HepG2 (cell line): ENCODE data around the gene UVSSA. TPM values are rescaled to one million over a fixed set of nuclear protein-coding genes. Genes with fewer than 3 reads are reported as not detected.

Experiments used
- ATAC-seq: fragments of 200-7000 bp; cut with Tn5 transposase; 3 replicates; pipeline ENCODE4 v1.9.1; 2020; ENCODE audit warnings: mild to moderate bottlenecking, moderate library complexity
- BruUV-seq: library from RNA; stranded (reverse); fragments of 400-500 nt; replicated peaks from 2 replicates; lab custom pipeline; 2021; lab: Mats Ljungman, UMichigan
- CTCF ChIA-PET: fragments of 300-600 bp; formaldehyde crosslinking; extraction: SDS; loops from one replicate; lab custom pipeline; 2021; ENCODE audit warnings: low total read pairs, inconsistent platforms, low intra/inter-chr PET ratio; lab: Yijun Ruan, JAX
- POLR2A ChIA-PET: fragments of 350-600 bp; sonication (Branson Sonifier 250); formaldehyde crosslinking; loops from one replicate; lab custom pipeline; 2020; ENCODE audit warnings: antibody characterized with exemption, inconsistent platforms; lab: Yijun Ruan, JAX
- DNase-seq: peaks from one replicate; pipeline ENCODE4 v3.0.0-alpha.2; 2015; ENCODE audit warnings: low spot score
- FAIRE-seq: peaks from 3 replicates; lab custom pipeline; 2011; peaks lifted over from hg19 to GRCh38; lab: Jason Lieb, UNC
- H2AFZ ChIP-seq: one replicate; pipeline ENCODE4 v1.6.1; 2011; ENCODE audit warnings: low read length, inconsistent platforms
- H3K27ac ChIP-seq: fragments of 300-600 bp; 3 replicates; pipeline ENCODE4 v1.8.0; 2011; ENCODE audit warnings: mixed run types, mild to moderate bottlenecking, mixed read lengths, low read length, inconsistent platforms; ENCODE audit not compliant: insufficient read depth; ENCODE audit errors: extremely low read length
- H3K27me3 ChIP-seq, 2 experiments: fragments of 200-600 bp in 1 of 2; 2 replicates in 1 of 2; 3 replicates in 1 of 2; pipeline versions ENCODE4 v1.6.0 to v1.8.0; 2011; ENCODE audit warnings: low read length in 2 of 2, mild to moderate bottlenecking in 2 of 2, moderate library complexity in 2 of 2, inconsistent platforms in 1 of 2; ENCODE audit not compliant: insufficient read depth in 2 of 2, control insufficient read depth in 1 of 2
- H3K36me3 ChIP-seq, 2 experiments: fragments of 200-600 bp in 1 of 2; replicated peaks in 1 of 2; 2 replicates in 1 of 2; 3 replicates in 1 of 2; pipeline versions ENCODE4 v1.5.1 to v1.8.0; 2011; ENCODE audit warnings: low read length in 2 of 2, inconsistent platforms in 1 of 2; ENCODE audit not compliant: insufficient read depth in 2 of 2, control insufficient read depth in 1 of 2
- H3K4me1 ChIP-seq: 2 replicates; pipeline ENCODE4 v1.5.1; 2012; ENCODE audit warnings: low read length, inconsistent platforms; ENCODE audit not compliant: insufficient read depth
- H3K4me2 ChIP-seq: 2 replicates; pipeline ENCODE4 v1.6.0; 2011; ENCODE audit warnings: low read depth, low read length, inconsistent platforms
- H3K4me3 ChIP-seq, 3 experiments: fragments of 200-600 bp in 1 of 3; sonication (generic), shearing (Covaris generic) in 1 of 3; replicated peaks in 1 of 3; 2 replicates each; pipeline ENCODE4 v1.5.1; 2011 to 2016; ENCODE audit warnings: low read length in 3 of 3, inconsistent platforms in 2 of 3, low read depth in 2 of 3, mild to moderate bottlenecking in 2 of 3, control low read depth in 1 of 3, mixed read lengths in 1 of 3; ENCODE audit not compliant: insufficient read depth in 1 of 3
- H3K79me2 ChIP-seq: one replicate; pipeline ENCODE4 v1.6.1; 2011; ENCODE audit warnings: low read length, inconsistent platforms; ENCODE audit not compliant: insufficient read depth
- H3K9ac ChIP-seq: 2 replicates; pipeline ENCODE4 v1.6.0; 2011; ENCODE audit warnings: mild to moderate bottlenecking, low read depth, low read length, inconsistent platforms; ENCODE audit not compliant: insufficient read depth
- H3K9me3 ChIP-seq: 2 replicates; pipeline ENCODE4 v1.5.1; 2012; ENCODE audit warnings: mild to moderate bottlenecking, low read length
- H4K20me1 ChIP-seq: 2 replicates; pipeline ENCODE4 v1.6.0; 2011; ENCODE audit warnings: inconsistent platforms, mild to moderate bottlenecking, low read length, moderate library complexity; ENCODE audit not compliant: insufficient read depth
- AGO2 ChIP-seq: fragments of 200-400 bp; formaldehyde crosslinking; optimal IDR thresholded peaks from 2 replicates; pipeline ENCODE3; 2017; ENCODE audit warnings: mild to moderate bottlenecking, low read depth, low read length, moderate library complexity
- HNRNPL ChIP-seq: fragments of 200-400 bp; formaldehyde crosslinking; IDR thresholded peaks from 2 replicates; pipeline ENCODE4 v1.6.1; 2017; ENCODE audit warnings: mild to moderate bottlenecking, low read depth, low read length
- ZC3H13 ChIP-seq: sonication (generic); formaldehyde crosslinking; IDR thresholded peaks from 2 replicates; pipeline ENCODE4 v1.8.1; 2023; ENCODE audit warnings: mild to moderate bottlenecking, missing genetic modification reagents, moderate library complexity
- ZFP62 ChIP-seq: sonication (generic); formaldehyde crosslinking; IDR thresholded peaks from 2 replicates; pipeline ENCODE4 v1.4.0; 2020; ENCODE audit warnings: missing genetic modification reagents
- WGBS: methylation state at CpG from one replicate; pipeline ENCODE4 v1.1.6; 2017; ENCODE audit warnings: low lambda C conversion rate; 5-methylcytosine and 5-hydroxymethylcytosine counted together
- in situ Hi-C: cut with HindIII; loops from 2 replicates; pipeline ENCODE4 v1.10.0; 2017; ENCODE audit warnings: low pct_unique_long_range_greater_than_20kb; ENCODE audit not compliant: extremely low pct_ligation_motif_present
- intact Hi-C: fragments of 100-400 bp; cut with micrococcal nuclease; formaldehyde crosslinking; loops from one replicate; pipeline ENCODE4 v1.10.0; 2022; ENCODE audit not compliant: unreplicated experiment
- polyA plus RNA-seq, 8 experiments: library from polyadenylated mRNA; depleted of rRNA in 3 of 8; stranded (reverse) in 7 of 8; unstranded in 1 of 8; fragments of >200 nt; fragmentation: Illumina TruSeq in 4 of 8; extraction: Trizol in 4 of 8; gene quantifications; 2 replicates each; pipeline versions ENCODE4 v1.2.1 to v1.2.3, GENCODE V29; 2011 to 2016; ENCODE audit warnings: low read depth in 4 of 8, missing spikeins in 1 of 8, mixed read lengths in 1 of 8; ENCODE audit not compliant: insufficient read depth in 1 of 8
- total RNA-seq, 5 experiments: library from RNA; depleted of rRNA; stranded (reverse); fragments of >200 nt; fragmentation: Illumina TruSeq; extraction: Trizol; gene quantifications; 2 replicates each; pipeline ENCODE4 v1.2.3, GENCODE V29; 2016; ENCODE audit warnings: low read depth in 1 of 5

UVSSA gene
- total and polyA plus RNA-seq, 2 of the 13 experiments (the other 11 are each of a cell fraction or from before 2014, with no cell fraction given), result 4.6 to 8.4 TPM

DNA sequence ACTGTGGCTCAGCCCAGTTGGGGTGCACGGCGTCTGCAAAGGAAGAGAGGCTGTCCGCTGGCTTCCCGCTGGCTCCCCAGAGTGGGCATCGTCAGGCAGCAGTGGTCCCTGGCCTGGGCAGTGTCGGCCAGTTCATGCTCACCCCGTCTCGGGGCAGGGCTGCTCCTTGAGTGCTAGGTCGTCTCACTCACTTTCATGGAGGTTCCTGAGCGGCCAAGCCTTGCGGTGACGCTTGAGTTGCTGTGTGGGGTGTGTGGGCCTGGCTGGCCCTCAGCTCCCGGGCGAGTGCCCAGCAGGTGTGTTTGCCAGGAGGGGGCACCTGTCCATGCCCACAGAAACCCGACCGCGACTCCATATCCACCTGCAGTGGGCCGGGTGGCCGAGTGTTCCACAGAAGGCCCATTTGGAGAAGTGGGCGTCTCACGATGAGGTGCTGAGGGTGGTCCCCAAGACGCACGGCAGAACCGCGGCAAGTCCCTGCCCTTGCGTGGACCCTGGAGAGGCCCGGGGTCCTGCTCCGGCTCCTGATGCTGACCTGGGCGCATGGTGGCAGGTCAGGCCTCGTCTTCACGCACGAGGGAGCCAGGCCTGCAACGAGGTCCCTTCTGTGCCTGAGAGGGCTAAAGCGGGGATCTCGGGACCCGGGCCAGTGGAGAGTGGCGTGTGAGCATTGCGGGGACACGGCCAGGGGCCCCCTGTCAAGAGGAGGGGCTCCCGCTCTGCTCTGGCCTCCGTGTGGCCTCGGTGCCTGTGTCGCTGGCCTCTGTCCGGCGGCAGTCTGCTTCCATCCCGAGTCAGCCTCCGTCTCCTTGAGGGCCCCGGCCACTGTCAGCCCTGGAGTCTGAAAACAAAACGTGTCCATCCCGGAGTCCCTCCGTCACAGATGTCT lies 18.5 kb upstream of the UVSSA start:
- 0 out of 2 replicates have a peak, but pooled peaks have one; percentile 37 for TF ChIP-seq HNRNPL
- no peak for TF ChIP-seq ZFP62
- TF ChIP-seq AGO2, result peak; percentile 36
- intact Hi-C loops, result no loop called here
- CTCF ChIA-PET, result no interaction called here
- WGBS, result 99% methylated on average over 28 of the region's 51 CpGs
- no peaks in the 10 kb centered on the region for H3K4me1 ChIP-seq
- no peak for DNase-seq
- POLR2A ChIA-PET, result no interaction called here
- no peaks in the 10 kb centered on the region for H3K9me3 ChIP-seq
- no peak overlapping the region for H3K4me2 ChIP-seq
- no peak overlapping the region for H3K27ac ChIP-seq
- H3K79me2 ChIP-seq, result no peaks in the 10 kb centered on the region
- H2AFZ ChIP-seq, result no peak overlapping the region
- 0 out of 2 replicates have a peak, but pooled peaks cover 4% of the 10 kb centered on the region for H4K20me1 ChIP-seq
- no peak overlapping the region for H3K4me3 ChIP-seq
- in situ Hi-C loops, result no loop called here
- FAIRE-seq, result no peak
- H3K27me3 ChIP-seq, result no peaks in the 10 kb centered on the region
- BruUV-seq, result no TSS peak
- ATAC-seq, result no peak; the same call in 2 of the 3 replicates
- peaks cover 30 to 55% of the 10 kb centered on the region in 2 experiments; a peak in 4 of 5 replicates for H3K36me3 ChIP-seq
- no peak overlapping the region for H3K9ac ChIP-seq

GRCh38 chr4:1329408-1330371 lies 17.3 kb upstream of the UVSSA start:
- no peaks in the 10 kb centered on the region for H3K27me3 ChIP-seq
- H3K4me1 ChIP-seq, result no peaks in the 10 kb centered on the region
- CTCF ChIA-PET, result no interaction called here
- POLR2A ChIA-PET, result no interaction called here
- H4K20me1 ChIP-seq, result 0 out of 2 replicates have a peak, but pooled peaks cover 4% of the 10 kb centered on the region
- ATAC-seq (no peak; the same call in 2 of the 3 replicates), DNase-seq (no peak), FAIRE-seq (no peak)
- 93% methylated on average over 24 of the region's 34 CpGs for WGBS
- no peaks in the 10 kb centered on the region for H3K79me2 ChIP-seq
- no peaks in the 10 kb centered on the region for H3K9me3 ChIP-seq
- H3K36me3 ChIP-seq, result peaks cover 30 to 54% of the 10 kb centered on the region in 2 experiments
- H3K9ac ChIP-seq, result no peak overlapping the region
- BruUV-seq, result no TSS peak
- no peak overlapping the region for H2AFZ ChIP-seq
- no peak overlapping the region for H3K27ac ChIP-seq
- no peak overlapping the region for H3K4me2 ChIP-seq
- TF ChIP-seq AGO2, result peak; percentile 37
- no peak for TF ChIP-seq ZC3H13
- in situ Hi-C loops, result no loop called here
- H3K4me3 ChIP-seq, result no peak overlapping the region
- intact Hi-C loops, result no loop called here
